ENCODE measurements around the gene RIGI. TPM values are rescaled to one million over a fixed set of nuclear protein-coding genes. Genes with fewer than 3 reads are reported as not detected.
A peak's percentile ranks its signal among the peaks of the same experiment; 100 is the strongest.

RIGI gene
- total and polyA plus RNA-seq, 2 of the 13 experiments (the other 11 are each of a cell fraction or from before 2014, with no cell fraction given): 3.0 to 8.2 TPM

- no TSS peak for BruUV-seq (replicated peaks)
- H3K4me3 ChIP-seq (replicated peaks in 1 of 3; ENCODE audit: insufficient read depth in 1 of 3, low read depth in 2 of 3, low read length in 3 of 3): no peak overlapping the region
- H3K79me2 ChIP-seq (ENCODE audit: insufficient read depth, low read length): peaks cover 82% of the 10 kb centered on the region
- no peak overlapping the region for H3K27ac ChIP-seq (ENCODE audit: extremely low read length, insufficient read depth, low read length)
- H4K20me1 ChIP-seq (ENCODE audit: insufficient read depth, low read length): peaks cover 33% of the 10 kb centered on the region
- no peak for FAIRE-seq
- POLR2A ChIA-PET: no interaction called here
- no peak overlapping the region for H3K9ac ChIP-seq (ENCODE audit: insufficient read depth, low read depth, low read length)
- in situ Hi-C loops (cut with HindIII; ENCODE audit: extremely low pct_ligation_motif_present, low pct_unique_long_range_greater_than_20kb): no loop called here
- ATAC-seq: no peak
- TF ChIP-seq MAFK (conservative IDR thresholded peaks at IDR 0.05 in 1 of 2, IDR thresholded peaks at IDR 0.05 in 1 of 2; ENCODE audit: low read length in 2 of 2) (peak; percentile 77 to 87), PHF21A (CRISPR knock-in tag; IDR thresholded peaks at IDR 0.05) (no peak), POLR2A (IDR thresholded peaks at IDR 0.05; ENCODE audit: insufficient read depth in 1 of 2, low read depth in 2 of 2, low read length in 2 of 2) (no peak), MAFF (IDR thresholded peaks at IDR 0.05; ENCODE audit: low read depth, low read length) (peak; percentile 78), ZNF138 (CRISPR knock-in tag; IDR thresholded peaks at IDR 0.05; ENCODE audit: low read depth) (no peak), ZNF709 (CRISPR knock-in tag; IDR thresholded peaks at IDR 0.05) (no peak), ZNF501 (CRISPR knock-in tag; IDR thresholded peaks at IDR 0.05) (no peak), NKX3-1 (CRISPR knock-in tag; IDR thresholded peaks at IDR 0.05) (no peak), ZNF503 (CRISPR knock-in tag; IDR thresholded peaks at IDR 0.05) (no peak), CCDC6 (CRISPR knock-in tag; IDR thresholded peaks at IDR 0.05) (no peak), ZNF615 (CRISPR knock-in tag; IDR thresholded peaks at IDR 0.05; ENCODE audit: borderline replicate concordance) (no peak), RAD21 (CRISPR knock-in tag; IDR thresholded peaks at IDR 0.05) (no peak), ZMYM3 (CRISPR knock-in tag; IDR thresholded peaks at IDR 0.05) (no peak), ZNF382 (CRISPR knock-in tag; IDR thresholded peaks at IDR 0.05; ENCODE audit: borderline replicate concordance) (no peak), ZNF614 (CRISPR knock-in tag; IDR thresholded peaks at IDR 0.05; ENCODE audit: borderline replicate concordance) (no peak), ATF1 (CRISPR knock-in tag; IDR thresholded peaks at IDR 0.05) (no peak)
- no peak for DNase-seq (ENCODE audit: low spot score)
- no peak overlapping the region for H3K4me2 ChIP-seq (ENCODE audit: low read depth, low read length)
- CTCF ChIA-PET (ENCODE audit: low intra/inter-chr PET ratio, low total read pairs): no interaction called here
- H3K9me3 ChIP-seq (ENCODE audit: low read length): no peaks in the 10 kb centered on the region
- intact Hi-C loops (cut with micrococcal nuclease; ENCODE audit: unreplicated experiment): no loop called here
- no peak overlapping the region for H2AFZ ChIP-seq (ENCODE audit: low read length)
- H3K27me3 ChIP-seq (ENCODE audit: control insufficient read depth in 1 of 2, insufficient read depth in 2 of 2, low read length in 2 of 2): no peaks in the 10 kb centered on the region
- peaks cover 19% of the 10 kb centered on the region for H3K4me1 ChIP-seq (ENCODE audit: insufficient read depth, low read length)
- 100% methylated on average over 1 of the region's 1 CpG for WGBS (ENCODE audit: low lambda C conversion rate)
- peaks cover 3 to 33% of the 10 kb centered on the region in 2 experiments for H3K36me3 ChIP-seq (replicated peaks in 1 of 2; ENCODE audit: control insufficient read depth in 1 of 2, insufficient read depth in 2 of 2, low read length in 2 of 2)
Observed at GRCh38 chr9:32545884-32546283, 19.9 kb upstream of the RIGI start.

Data from HepG2 (cell line).